Sigmoid colon (tissue), 7 donors: ENCODE measurements around the gene SERPINC1. TPM values are rescaled to one million over a fixed set of nuclear protein-coding genes. Genes with fewer than 3 reads are reported as not detected.
"Not testable (repeated sequence)": the region's sequence is repeated elsewhere in the genome, so short reads cannot be mapped to it uniquely, and the experiment has no call there.

ENCODE experiments used
- DNase-seq: peaks from one replicate; pipeline ENCODE4 v3.0.0-alpha.2; 2019
- H3K27ac ChIP-seq, 4 donors: fragments of 200-600 bp; sonication (generic); one replicate each; pipeline ENCODE4 v1.5.1; 2016 to 2019; ENCODE audit warnings: mild to moderate bottlenecking in 1 of 4
- H3K27me3 ChIP-seq, 3 donors: fragments of 200-600 bp; sonication (generic); one replicate each; pipeline ENCODE4 v1.5.1; 2019; ENCODE audit warnings: mild to moderate bottlenecking in 1 of 3
- H3K36me3 ChIP-seq, 4 donors: fragments of 200-600 bp; sonication (generic); one replicate each; pipeline ENCODE4 v1.5.1; 2016 to 2019
- H3K4me1 ChIP-seq, 4 donors: fragments of 200-600 bp; sonication (generic); one replicate each; pipeline ENCODE4 v1.5.1; 2017 to 2019
- H3K4me3 ChIP-seq, 4 donors: fragments of 200-600 bp; sonication (generic); one replicate each; pipeline ENCODE4 v1.5.1; 2017 to 2019; ENCODE audit warnings: mild to moderate bottlenecking in 2 of 4, moderate library complexity in 1 of 4
- H3K9me3 ChIP-seq, 4 donors: fragments of 200-600 bp in 3 of 4; sonication (generic) in 3 of 4; one replicate each; pipeline versions ENCODE4 v1.5.1 to v1.6.1; 2013 to 2019
- EP300 ChIP-seq, 4 donors: sonication (generic); formaldehyde crosslinking; IDR thresholded peaks; one replicate each; pipeline ENCODE4 v1.6.1; 2017; ENCODE audit warnings: antibody characterized with exemption in 4 of 4
- POLR2A ChIP-seq, 2 donors: fragments of 450-650 bp; IDR thresholded peaks; one replicate each; pipeline ENCODE4 v1.6.1; 2016; ENCODE audit warnings: antibody characterized with exemption in 2 of 2, mild to moderate bottlenecking in 2 of 2, moderate library complexity in 2 of 2
- POLR2AphosphoS5 ChIP-seq, 4 donors: sonication (generic); formaldehyde crosslinking; IDR thresholded peaks; one replicate each; pipeline ENCODE4 v1.6.1; 2017; ENCODE audit warnings: antibody characterized with exemption in 4 of 4
- WGBS, 2 donors: extraction: QIAGEN DNeasy Blood & Tissue Kit; methylation state at CpG; one replicate each; pipeline ENCODE4 v1.1.7; 2013; 5-methylcytosine and 5-hydroxymethylcytosine counted together
- intact Hi-C: fragments of 100-400 bp; cut with DNase I; formaldehyde crosslinking; loops from one replicate; pipeline ENCODE4 v1.15.1; 2023
- polyA plus RNA-seq, 3 donors: library from polyadenylated mRNA; stranded (reverse); fragments of 200-250 nt; gene quantifications; one replicate each; pipeline ENCODE4 v1.2.3, GENCODE V29; 2013
- total RNA-seq, 4 donors: library from RNA; depleted of rRNA; stranded (reverse); fragments of >200 nt; gene quantifications; one replicate each; pipeline ENCODE4 v1.1.0, GENCODE V29; 2016
- TF ChIP-seq, protein P1 (sequence below), 4 experiments: fragments of 450-650 bp in 3 of 4; fragments of 200-600 bp in 1 of 4; IDR thresholded peaks; one replicate each; pipeline ENCODE4 v1.5.1; 2016 to 2019; ENCODE audit warnings: antibody characterized with exemption in 4 of 4, mild to moderate bottlenecking in 3 of 4, moderate library complexity in 2 of 4
- donor health status: healthy with polysubstance abuse.
- donor health status: Bipolar disorder and iron deficiency.
- donor health status: healthy.

The SERPINC1 gene
- total and polyA plus RNA-seq, 7 donors = 0.10 TPM; not detected in 6

DNA sequence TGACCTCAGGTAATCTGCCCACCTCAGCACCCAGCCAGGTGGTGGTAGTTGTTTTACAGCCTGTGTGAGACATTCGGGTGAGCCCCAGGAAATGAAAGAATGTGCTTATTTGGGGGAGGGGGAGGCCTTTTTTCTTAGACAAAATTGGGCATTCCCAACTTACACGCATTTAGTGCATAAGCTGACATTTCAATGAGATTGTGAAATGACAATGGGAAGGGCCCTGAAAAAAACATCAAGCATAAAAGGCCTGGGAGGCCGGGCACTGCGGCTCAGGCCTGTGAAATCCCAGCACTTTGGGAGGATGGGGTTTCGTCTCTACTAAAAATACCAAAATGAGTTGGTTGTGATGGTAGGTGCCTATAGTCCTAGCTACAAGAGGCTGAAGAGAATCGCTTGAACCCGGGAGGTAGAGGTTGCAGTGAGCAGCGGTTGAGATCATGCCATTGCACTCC, 54.3 kb downstream of the SERPINC1 start:
- H3K4me1 ChIP-seq = peaks cover 0 to 23% (median 19%) of the 10 kb centered on the region in 4 donors
- 74% methylated on average over 8 of the region's 8 CpGs for WGBS, 2 donors
- H3K27ac ChIP-seq = no peak overlapping the region
- peaks cover 12 to 87% (median 34%) of the 10 kb centered on the region in 4 donors for H3K36me3 ChIP-seq
- TF ChIP-seq, protein P1, sequence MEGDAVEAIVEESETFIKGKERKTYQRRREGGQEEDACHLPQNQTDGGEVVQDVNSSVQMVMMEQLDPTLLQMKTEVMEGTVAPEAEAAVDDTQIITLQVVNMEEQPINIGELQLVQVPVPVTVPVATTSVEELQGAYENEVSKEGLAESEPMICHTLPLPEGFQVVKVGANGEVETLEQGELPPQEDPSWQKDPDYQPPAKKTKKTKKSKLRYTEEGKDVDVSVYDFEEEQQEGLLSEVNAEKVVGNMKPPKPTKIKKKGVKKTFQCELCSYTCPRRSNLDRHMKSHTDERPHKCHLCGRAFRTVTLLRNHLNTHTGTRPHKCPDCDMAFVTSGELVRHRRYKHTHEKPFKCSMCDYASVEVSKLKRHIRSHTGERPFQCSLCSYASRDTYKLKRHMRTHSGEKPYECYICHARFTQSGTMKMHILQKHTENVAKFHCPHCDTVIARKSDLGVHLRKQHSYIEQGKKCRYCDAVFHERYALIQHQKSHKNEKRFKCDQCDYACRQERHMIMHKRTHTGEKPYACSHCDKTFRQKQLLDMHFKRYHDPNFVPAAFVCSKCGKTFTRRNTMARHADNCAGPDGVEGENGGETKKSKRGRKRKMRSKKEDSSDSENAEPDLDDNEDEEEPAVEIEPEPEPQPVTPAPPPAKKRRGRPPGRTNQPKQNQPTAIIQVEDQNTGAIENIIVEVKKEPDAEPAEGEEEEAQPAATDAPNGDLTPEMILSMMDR (IDR thresholded peaks at IDR 0.05) = no peak
- intact Hi-C loops = loop anchor here (10.0 kb wide), 1 partner anchor 388 kb away; the partner anchor contains the start of gene PRDX6
- no peak overlapping the region for H3K4me3 ChIP-seq
- H3K9me3 ChIP-seq = no peaks in the 10 kb centered on the region
- no peaks in the 10 kb centered on the region for H3K27me3 ChIP-seq
- no peak for DNase-seq

DNA sequence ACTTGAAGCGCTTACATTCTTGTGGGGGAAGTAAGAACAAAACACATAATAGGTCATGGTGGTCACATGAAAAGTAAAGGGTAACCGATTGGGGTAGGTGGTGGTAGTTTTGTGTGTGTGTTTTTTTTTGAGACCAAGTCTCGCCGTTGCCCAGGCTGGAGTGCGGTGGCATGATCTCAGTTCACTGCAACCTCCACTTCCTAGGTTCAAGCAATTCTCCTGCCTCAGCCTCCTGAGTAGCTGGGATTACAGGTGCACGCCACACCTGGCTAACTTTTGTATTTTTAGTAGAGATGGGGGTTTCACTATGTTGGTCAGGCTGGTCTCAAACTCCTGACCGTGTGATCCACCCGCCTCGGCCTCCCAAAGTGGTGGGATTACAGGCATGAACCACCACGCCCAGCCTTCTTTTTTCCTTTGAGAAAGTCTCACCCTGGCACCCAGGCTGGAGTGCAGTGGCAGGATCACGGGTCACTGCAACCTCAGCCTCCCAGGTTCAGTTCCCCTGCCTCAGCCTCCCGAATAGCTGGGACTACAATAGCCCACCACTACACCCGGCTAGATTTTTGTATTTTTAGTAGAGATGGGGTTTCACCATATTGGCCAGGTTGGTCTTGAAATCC, 54.9 kb downstream of the SERPINC1 start:
- not testable (repeated sequence) for H3K27ac ChIP-seq, H3K9me3 ChIP-seq, H3K4me3 ChIP-seq, H3K27me3 ChIP-seq, DNase-seq
- peaks cover 0 to 22% (median 17%) of the 10 kb centered on the region in 4 donors for H3K4me1 ChIP-seq
- peaks cover 14 to 92% (median 34%) of the 10 kb centered on the region in 4 donors for H3K36me3 ChIP-seq
- 82 to 84% methylated on average over 13 of the region's 13 CpGs for WGBS, 2 donors
- intact Hi-C loops = loop anchor here (10.0 kb wide), 1 partner anchor 387 kb away; the partner anchor contains the start of gene PRDX6

DNA sequence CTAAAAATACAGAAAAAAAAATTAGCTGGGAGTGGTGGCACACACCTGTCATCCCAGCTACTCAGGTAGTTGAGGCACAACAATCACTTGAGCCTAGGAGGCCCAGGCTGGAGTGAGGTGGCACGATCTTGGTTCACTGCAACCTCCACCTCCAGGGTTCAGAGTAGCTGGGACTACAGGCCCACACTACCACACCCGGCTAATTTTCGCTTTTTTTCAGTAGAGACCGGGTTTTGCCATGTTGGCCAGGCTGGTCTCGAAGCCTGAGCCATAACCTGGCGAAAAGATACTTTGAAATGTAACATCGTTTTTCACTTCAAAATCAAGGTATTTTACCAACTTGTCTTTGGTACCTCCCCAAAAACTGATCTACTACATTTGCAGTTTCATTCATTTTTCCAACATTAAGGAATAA, 55.4 kb downstream of the SERPINC1 start:
- no peak for TF ChIP-seq POLR2AphosphoS5 (IDR thresholded peaks at IDR 0.05)
- no peak for TF ChIP-seq POLR2A (IDR thresholded peaks at IDR 0.05)
- TF ChIP-seq, protein P1 (IDR thresholded peaks at IDR 0.05) = no peak
- no peak for TF ChIP-seq EP300 (IDR thresholded peaks at IDR 0.05)
- intact Hi-C loops = loop anchor here (10.0 kb wide), 1 partner anchor 387 kb away; the partner anchor contains the start of gene PRDX6
- H3K27me3 ChIP-seq = no peaks in the 10 kb centered on the region
- 90% methylated on average over 7 of the region's 7 CpGs for WGBS, 2 donors
- no peak overlapping the region for H3K4me3 ChIP-seq
- no peak for DNase-seq
- H3K9me3 ChIP-seq = no peaks in the 10 kb centered on the region
- H3K4me1 ChIP-seq = peaks cover 0 to 17% (median 12%) of the 10 kb centered on the region in 4 donors
- peaks cover 14 to 97% (median 34%) of the 10 kb centered on the region in 4 donors for H3K36me3 ChIP-seq
- H3K27ac ChIP-seq = no peak overlapping the region

DNA sequence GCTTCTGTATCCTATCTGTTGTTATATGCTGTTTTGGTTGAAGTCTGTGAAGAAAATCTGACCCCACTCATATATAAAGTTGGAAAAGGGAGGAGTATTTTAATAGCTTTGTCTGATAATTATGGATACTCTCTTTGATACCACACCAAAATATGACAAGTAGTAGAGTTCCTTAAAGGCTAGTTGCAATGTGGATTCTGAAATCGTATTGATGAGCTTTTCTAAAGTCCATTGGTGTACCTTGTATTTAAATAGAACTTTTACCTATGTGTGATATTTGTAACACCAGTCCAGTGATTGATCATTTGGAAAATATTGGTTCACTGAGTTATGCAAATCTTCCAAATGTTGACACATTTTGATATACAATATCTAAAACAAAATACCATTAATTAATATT, 57.1 kb downstream of the SERPINC1 start:
- H3K4me3 ChIP-seq = no peak overlapping the region
- H3K9me3 ChIP-seq = no peaks in the 10 kb centered on the region
- WGBS, 2 donors = 90 to 91% methylated on average over 1 of the region's 1 CpG
- H3K27ac ChIP-seq = no peak overlapping the region
- no peaks in the 10 kb centered on the region for H3K27me3 ChIP-seq
- intact Hi-C loops = loop anchor here (10.0 kb wide), 1 partner anchor 385 kb away; the partner anchor contains the start of gene PRDX6
- TF ChIP-seq, protein P1 (IDR thresholded peaks at IDR 0.05) = no peak
- TF ChIP-seq POLR2A (IDR thresholded peaks at IDR 0.05) = no peak
- H3K4me1 ChIP-seq = peaks cover 0 to 3% (median 0%) of the 10 kb centered on the region in 4 donors
- peaks cover 14 to 97% (median 32%) of the 10 kb centered on the region in 4 donors for H3K36me3 ChIP-seq
- DNase-seq = no peak

DNA sequence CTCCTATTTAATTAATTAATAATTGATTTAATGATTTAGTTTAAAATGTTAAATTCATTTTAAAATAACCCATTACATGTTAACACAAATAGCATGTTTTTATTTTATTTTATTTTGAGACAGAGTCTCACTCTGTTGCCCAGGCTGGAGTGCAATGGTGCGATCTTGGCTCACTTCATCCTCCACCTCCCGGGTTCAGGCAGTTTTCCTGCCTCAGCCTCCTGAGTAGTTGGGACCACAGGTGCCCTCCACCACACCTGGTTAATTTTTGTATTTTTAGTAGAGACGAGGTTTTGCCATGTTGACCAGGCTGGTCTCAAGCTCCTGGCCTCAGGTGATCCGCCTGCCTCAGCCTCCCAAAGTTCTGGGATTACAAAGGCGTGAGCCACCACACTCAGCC, 57.6 kb downstream of the SERPINC1 start:
- peaks cover 17 to 97% (median 27%) of the 10 kb centered on the region in 4 donors for H3K36me3 ChIP-seq

More for the DNA sequence above, 57.6 kb downstream of the SERPINC1 start:
- 94 to 96% methylated on average over 5 of the region's 5 CpGs for WGBS, 2 donors
- H3K4me3 ChIP-seq, H3K9me3 ChIP-seq, H3K4me1 ChIP-seq, H3K27me3 ChIP-seq, intact Hi-C loops, DNase-seq, H3K27ac ChIP-seq: not testable (repeated sequence)
